NCI-H1436 (cell line): ENCODE results near the gene FER.
"Not testable (repeated sequence)": the region's sequence is repeated elsewhere in the genome, so short reads cannot be mapped to it uniquely, and the experiment has no call there.

Experiments used
- DNase-seq: peaks from one replicate; lab custom pipeline; 2025; lab: John Stamatoyannopoulos, UW

The FER gene

GRCh38 chr5:108881133-108881532 lies 133.4 kb downstream of the FER start:
- DNase-seq: no peak

DNA sequence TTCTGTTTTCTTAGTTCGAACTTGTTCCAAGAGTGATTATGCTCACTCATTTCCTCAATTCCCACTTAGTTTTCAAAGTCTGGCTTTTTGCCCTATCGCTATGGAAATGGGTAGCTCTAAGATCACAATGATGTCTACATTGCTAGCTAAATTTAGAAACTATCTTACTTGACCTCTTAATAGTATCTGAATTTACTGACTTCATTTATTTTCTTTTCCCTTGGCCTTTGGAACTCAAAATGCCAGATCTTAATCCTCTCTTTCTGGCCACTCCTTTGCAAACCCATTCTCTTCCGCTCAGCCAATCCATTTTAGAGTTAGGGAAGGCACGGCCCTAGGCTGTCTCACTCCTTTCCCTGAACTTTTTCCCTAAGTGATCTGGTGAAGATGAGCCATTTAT lies 137.0 kb downstream of the FER start:
- no peak for DNase-seq

GRCh38 chr5:108898257-108898656 lies 150.6 kb downstream of the FER start:
- DNase-seq: no peak

DNA sequence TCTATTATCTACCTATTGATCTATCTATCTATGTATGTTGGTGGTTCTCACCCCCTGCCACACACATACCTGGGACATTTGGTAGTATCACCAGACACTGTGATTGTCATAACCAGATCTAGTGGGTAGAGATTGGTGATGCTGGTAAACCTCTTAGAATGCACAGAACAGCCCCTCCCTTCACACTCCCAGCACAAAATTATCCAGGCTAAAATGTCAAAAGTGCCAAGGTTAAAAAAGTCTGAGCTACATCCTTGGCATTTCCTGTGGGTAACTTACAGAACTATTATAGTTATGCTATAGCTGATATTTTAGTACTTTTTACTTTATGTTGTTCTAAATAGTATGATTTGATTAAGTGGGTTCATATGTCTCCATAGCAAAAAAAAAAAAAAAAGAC lies 151.0 kb downstream of the FER start:
- no peak for DNase-seq

- DNase-seq: not testable (repeated sequence)
These were observed 151.5 kb downstream of the FER start for GRCh38 chr5:108899244-108899643.

DNA sequence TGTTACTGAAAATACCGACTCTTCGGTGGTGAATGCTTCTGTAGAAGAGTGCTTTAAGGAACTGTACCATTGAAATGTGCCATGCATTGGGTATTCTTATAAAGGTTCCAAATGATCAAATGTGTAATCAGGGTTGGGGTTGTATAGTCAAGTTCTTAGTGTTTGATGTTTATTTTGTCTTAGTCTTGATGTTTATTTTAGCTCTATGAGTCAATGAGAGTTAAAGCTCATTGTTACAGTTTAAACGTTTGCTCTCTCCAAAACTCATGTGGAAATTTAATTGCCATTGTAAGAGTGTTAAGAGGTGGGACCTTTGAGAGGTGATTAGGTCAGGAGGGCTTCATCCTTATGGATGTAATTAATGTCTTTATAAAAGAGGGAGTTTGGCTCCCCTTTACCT lies 153.0 kb downstream of the FER start:
- DNase-seq: no peak

DNA sequence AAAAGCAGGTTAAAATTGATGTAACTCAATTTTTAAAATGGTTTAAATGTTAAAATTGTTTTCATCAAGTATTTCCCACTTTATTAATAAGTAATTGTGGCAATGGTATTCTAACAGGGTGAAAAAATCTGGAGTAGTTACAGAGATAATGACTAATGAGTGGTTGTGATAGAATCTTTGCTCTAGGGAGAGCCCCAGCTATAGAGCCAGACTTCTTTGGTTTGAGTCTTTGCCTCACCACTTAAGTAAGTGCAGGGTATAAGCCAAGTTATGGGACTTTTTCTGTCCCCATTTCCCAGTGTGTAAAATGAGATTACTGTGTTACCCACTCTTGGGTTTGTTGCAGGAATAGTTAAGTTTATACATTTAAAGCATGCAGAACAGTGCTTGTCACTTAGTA lies 158.1 kb downstream of the FER start:
- no peak for DNase-seq

GRCh38 chr5:108910627-108911026 lies 162.9 kb downstream of the FER start:
- DNase-seq: no peak

DNA sequence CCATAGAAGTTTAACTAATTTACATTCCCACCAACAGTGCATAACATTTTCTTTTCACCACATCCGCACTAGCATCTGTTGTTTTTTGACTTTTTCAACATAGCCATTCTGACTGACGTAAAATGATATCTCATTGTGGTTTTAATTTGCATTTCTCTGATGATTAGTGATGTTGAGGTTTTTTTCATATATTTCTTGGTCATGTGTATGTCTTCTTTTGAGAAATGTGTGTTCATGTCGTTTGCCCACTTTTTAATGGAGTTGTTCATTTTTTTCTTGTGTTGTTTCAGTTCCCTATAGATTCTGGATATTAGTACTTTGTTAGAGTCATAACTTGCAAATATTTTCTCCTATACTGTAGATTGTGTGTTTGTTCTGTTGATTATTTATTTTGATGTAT lies 163.4 kb downstream of the FER start:
- no peak for DNase-seq

GRCh38 chr5:108917596-108917995 lies 169.9 kb downstream of the FER start:
- no peak for DNase-seq

GRCh38 chr5:108919591-108920326 lies 172.1 kb downstream of the FER start:
- DNase-seq: no peak

GRCh38 chr5:108924457-108924961 lies 176.8 kb downstream of the FER start:
- DNase-seq: no peak

DNA sequence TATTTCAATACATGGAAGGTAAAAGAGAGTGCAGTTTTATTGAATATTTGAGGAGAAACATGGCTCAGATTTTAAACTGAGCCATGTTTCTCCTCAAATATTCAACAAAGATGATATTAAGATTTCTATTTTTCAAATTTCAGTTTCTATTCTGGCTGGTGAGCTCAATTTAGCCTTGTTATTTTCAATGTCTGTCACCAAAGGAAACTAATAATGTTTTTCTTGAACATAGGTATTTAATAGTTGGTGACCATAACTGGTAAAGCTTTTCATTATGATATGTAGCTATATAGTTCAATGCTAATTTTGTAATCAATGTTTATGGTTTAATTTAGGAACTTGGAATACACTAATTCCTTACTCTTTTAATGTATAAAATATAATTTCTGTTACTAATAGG lies 177.4 kb downstream of the FER start:
- DNase-seq: no peak

DNA sequence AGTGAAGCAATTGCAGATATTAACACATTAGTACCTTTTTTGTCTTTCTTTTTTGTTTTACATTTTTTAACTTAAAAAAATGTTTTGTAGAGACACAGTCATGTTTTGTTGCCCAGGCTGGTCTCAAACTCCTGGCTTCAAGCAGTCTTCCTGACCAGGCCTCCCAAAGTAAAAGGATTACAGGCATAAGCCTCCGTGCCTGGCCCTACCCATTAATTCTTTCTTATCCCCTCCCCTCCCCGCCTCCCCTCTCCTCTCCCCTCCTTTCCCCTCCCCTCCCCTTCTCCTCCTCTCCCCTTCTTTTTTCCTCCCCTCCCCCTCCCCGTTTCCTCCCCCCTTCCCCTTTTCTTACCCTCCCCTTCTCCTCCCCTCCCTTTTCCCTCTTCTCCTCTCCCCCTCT lies 182.4 kb downstream of the FER start:
- no peak for DNase-seq

GRCh38 chr5:108935611-108936010 lies 187.9 kb downstream of the FER start:
- DNase-seq: no peak

GRCh38 chr5:108937221-108937620 lies 189.5 kb downstream of the FER start:
- no peak for DNase-seq

DNA sequence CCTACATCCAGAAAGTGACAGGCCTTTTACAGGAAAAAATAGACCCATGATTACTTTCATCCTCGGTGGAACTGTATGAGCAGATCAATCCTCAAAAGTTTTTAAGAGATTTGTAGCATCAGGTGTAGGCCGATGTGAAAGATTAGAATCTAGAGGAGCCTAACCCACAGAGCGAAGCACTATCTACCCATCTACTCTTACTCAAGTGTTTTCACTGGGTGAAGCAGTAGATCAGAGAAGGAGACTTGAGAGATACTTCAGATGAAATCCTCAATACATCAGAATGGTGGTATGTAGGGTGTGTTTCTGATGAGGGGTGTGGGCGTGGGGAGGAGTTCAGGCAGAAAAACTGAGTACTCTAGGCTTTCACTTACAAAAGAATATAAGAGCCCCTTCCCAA lies 192.8 kb downstream of the FER start:
- no peak for DNase-seq

GRCh38 chr5:108941746-108942145 lies 194.0 kb downstream of the FER start:
- no peak for DNase-seq

DNA sequence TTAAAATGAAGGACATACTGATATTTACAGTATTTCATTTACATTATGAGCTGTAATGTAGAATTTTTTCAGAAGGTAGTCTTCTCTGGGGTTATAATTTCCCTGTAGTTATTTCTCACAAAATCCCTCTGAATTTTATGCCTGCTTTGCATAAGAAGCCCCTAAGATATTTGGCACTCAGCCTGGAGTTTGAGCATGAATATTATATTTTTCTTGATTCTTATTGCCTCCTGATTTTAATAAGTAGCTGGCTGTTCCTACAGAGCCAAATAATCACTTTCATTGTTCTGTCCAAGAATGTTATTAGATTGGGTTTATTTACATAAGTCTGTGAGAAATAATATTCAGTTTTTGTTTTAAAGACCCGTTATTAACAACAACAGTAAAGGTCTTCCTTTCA lies 195.0 kb downstream of the FER start:
- DNase-seq: no peak

GRCh38 chr5:108945094-108945493 lies 197.4 kb downstream of the FER start:
- no peak for DNase-seq

DNA sequence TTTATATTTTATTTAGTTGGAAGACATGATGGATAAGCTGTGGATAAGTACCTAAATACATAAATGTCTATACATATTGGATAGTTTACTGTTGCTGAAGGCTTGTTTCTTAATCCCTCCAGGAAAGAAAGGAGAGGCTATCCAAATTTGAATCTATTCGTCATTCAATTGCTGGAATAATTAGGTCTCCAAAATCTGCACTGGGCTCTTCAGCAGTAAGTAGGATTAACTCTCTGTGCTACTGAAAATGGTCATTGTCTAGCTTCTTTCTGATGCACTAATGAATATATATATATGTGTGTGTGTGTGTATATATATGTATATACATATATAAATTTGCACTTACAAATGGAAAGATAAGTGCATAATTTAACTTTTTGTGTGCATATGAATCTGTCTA lies 198.3 kb downstream of the FER start:
- DNase-seq: no peak

DNA sequence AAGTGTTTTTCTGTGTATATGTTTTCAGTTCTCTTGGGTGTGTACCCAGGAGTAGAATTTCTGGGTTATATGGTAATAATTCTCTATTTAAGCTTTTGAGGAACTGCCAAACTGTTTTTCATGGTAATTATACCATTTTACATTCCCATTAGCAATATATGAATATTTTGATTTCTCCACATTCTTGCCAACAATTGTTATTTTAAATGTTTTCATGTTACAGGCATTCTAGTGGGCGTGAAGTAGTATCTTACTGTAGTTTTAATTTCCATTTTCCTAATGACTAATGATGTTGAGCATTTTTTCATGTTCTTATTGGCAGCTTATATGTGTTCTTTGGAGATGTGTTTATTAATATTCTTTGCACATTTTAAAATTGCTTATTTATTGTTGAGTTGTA lies 199.5 kb downstream of the FER start:
- DNase-seq: no peak

- DNase-seq: no peak
These were observed 202.6 kb downstream of the FER start for GRCh38 chr5:108950276-108950675.

DNA sequence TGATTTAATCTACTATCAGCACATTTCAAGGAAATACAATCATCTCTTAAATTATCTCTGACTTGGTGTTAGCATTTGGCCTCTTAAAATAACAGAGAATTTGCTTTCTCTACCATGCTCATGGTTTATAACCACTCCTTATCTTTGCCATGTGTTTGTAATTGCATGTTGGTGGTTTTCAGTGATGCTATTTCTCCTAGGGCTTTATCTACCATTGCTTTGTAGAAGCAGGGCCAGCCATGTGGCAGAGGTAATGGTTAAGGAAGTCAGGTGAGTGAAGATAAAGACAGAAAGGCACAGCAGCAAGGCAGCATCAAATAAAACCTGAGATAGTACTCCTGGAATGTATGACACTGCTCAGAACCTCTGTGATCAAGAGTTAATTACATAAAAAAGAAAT lies 206.2 kb downstream of the FER start:
- no peak for DNase-seq
